Stomach (tissue), 4 donors: ENCODE data around the gene EDRF1.

Source experiments
- POLR2A ChIP-seq, 4 donors: fragments of 450-650 bp; IDR thresholded peaks; one replicate each; pipeline ENCODE4 v1.6.1; 2016; ENCODE audit warnings: antibody characterized with exemption in 4 of 4, control low read depth in 2 of 4, mild to moderate bottlenecking in 1 of 4, moderate library complexity in 1 of 4
- POLR2AphosphoS5 ChIP-seq, 3 donors: sonication (generic); formaldehyde crosslinking; IDR thresholded peaks; one replicate each; pipeline ENCODE4 v1.6.1; 2016; ENCODE audit warnings: antibody characterized with exemption in 3 of 3
- TF ChIP-seq, protein P1 (sequence below), 7 experiments: fragments of 450-650 bp in 4 of 7; fragments of 200-600 bp in 3 of 7; sonication (generic) in 3 of 7; IDR thresholded peaks; one replicate each; pipeline ENCODE4 v1.5.1; 2016 to 2019; ENCODE audit warnings: antibody characterized with exemption in 7 of 7, control low read depth in 2 of 7, mild to moderate bottlenecking in 1 of 7

DNA sequence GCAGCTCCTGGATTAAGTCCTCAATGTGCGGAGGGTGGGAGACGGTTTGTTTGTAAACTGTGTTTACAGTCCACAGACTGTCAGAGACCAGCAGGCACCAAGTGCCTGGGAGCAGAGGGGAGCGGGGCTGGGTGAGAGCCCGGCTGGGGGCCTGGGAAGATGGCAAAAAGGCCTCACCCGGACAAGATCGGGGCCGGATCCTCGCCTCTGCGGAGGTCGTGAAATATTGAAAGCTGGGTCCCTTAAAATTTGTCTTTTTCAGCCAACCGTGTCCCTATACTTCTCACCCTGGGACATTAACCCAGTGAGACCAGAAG, 53.3 kb downstream of the EDRF1 start:
- TF ChIP-seq, protein P1, sequence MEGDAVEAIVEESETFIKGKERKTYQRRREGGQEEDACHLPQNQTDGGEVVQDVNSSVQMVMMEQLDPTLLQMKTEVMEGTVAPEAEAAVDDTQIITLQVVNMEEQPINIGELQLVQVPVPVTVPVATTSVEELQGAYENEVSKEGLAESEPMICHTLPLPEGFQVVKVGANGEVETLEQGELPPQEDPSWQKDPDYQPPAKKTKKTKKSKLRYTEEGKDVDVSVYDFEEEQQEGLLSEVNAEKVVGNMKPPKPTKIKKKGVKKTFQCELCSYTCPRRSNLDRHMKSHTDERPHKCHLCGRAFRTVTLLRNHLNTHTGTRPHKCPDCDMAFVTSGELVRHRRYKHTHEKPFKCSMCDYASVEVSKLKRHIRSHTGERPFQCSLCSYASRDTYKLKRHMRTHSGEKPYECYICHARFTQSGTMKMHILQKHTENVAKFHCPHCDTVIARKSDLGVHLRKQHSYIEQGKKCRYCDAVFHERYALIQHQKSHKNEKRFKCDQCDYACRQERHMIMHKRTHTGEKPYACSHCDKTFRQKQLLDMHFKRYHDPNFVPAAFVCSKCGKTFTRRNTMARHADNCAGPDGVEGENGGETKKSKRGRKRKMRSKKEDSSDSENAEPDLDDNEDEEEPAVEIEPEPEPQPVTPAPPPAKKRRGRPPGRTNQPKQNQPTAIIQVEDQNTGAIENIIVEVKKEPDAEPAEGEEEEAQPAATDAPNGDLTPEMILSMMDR (IDR thresholded peaks at IDR 0.05), result no peak
- no peak for TF ChIP-seq POLR2A (IDR thresholded peaks at IDR 0.05)
- TF ChIP-seq POLR2AphosphoS5 (IDR thresholded peaks at IDR 0.05), result no peak
